HUES64 (cell line): Measurements from ENCODE around the gene EXOC8.

Source experiments
- H3K27ac ChIP-seq: 2 replicates; pipeline ENCODE4 v1.7.0; 2013; ENCODE audit warnings: low read depth, low read length, inconsistent platforms
- H3K27me3 ChIP-seq: 2 replicates; pipeline ENCODE4 v1.6.1; 2013; ENCODE audit warnings: mild to moderate bottlenecking, low read length; ENCODE audit not compliant: insufficient read depth
- H3K36me3 ChIP-seq: 2 replicates; pipeline ENCODE4 v1.6.1; 2013; ENCODE audit warnings: mild to moderate bottlenecking, low read length; ENCODE audit not compliant: insufficient read depth
- H3K4me1 ChIP-seq: 2 replicates; pipeline ENCODE4 v1.6.1; 2013; ENCODE audit warnings: mild to moderate bottlenecking, low read length, moderate library complexity; ENCODE audit not compliant: insufficient read depth
- H3K4me3 ChIP-seq: 2 replicates; pipeline ENCODE4 v1.5.1; 2013; ENCODE audit warnings: mild to moderate bottlenecking, low read length, moderate library complexity
- H3K9ac ChIP-seq: 2 replicates; pipeline ENCODE4 v1.6.1; 2013; ENCODE audit warnings: mild to moderate bottlenecking, low read depth, low read length
- H3K9me3 ChIP-seq: 2 replicates; pipeline ENCODE4 v1.6.1; 2013; ENCODE audit warnings: low read depth, low read length; ENCODE audit not compliant: insufficient read depth
- WGBS: fragments of 150-250, 120-280 bp; methylation state at CpG from one replicate; pipeline ENCODE4 v1.1.7; 2013; ENCODE audit warnings: missing lambda C conversion rate; 5-methylcytosine and 5-hydroxymethylcytosine counted together

The EXOC8 gene

GRCh38 chr1:231372501-231372900 is 34.8 kb upstream of the EXOC8 start:
- Histone ChIP-seq H3K9ac (no peak overlapping the region), H3K27ac (no peak overlapping the region), H3K4me3 (no peak overlapping the region), H3K4me1 (peaks cover 7% of the 10 kb centered on the region), H3K27me3 (no peaks in the 10 kb centered on the region), H3K36me3 (no peaks in the 10 kb centered on the region), H3K9me3 (no peaks in the 10 kb centered on the region)

- no peaks in the 10 kb centered on the region for H3K27me3 ChIP-seq
- no peaks in the 10 kb centered on the region for H3K4me1 ChIP-seq
- WGBS, result 90% methylated on average over 3 of the region's 3 CpGs
- H3K27ac ChIP-seq, result no peak overlapping the region
- no peak overlapping the region for H3K4me3 ChIP-seq
- no peak overlapping the region for H3K9ac ChIP-seq
- H3K36me3 ChIP-seq, result no peaks in the 10 kb centered on the region
- H3K9me3 ChIP-seq, result no peaks in the 10 kb centered on the region
Observed at GRCh38 chr1:231369282-231369681, 31.6 kb upstream of the EXOC8 start.

GRCh38 chr1:231364192-231364591 is 26.5 kb upstream of the EXOC8 start:
- Histone ChIP-seq H3K4me1 (no peaks in the 10 kb centered on the region), H3K27ac (no peak overlapping the region), H3K9me3 (no peaks in the 10 kb centered on the region), H3K27me3 (no peaks in the 10 kb centered on the region), H3K36me3 (no peaks in the 10 kb centered on the region), H3K9ac (no peak overlapping the region), H3K4me3 (no peak overlapping the region)
- WGBS, result over 99% methylated on average over 5 of the region's 5 CpGs

- no peak overlapping the region for H3K9ac ChIP-seq
- no peak overlapping the region for H3K4me3 ChIP-seq
- H3K9me3 ChIP-seq, result no peaks in the 10 kb centered on the region
- no peaks in the 10 kb centered on the region for H3K4me1 ChIP-seq
- no CpG with 5 or more reads among the region's 1 CpG for WGBS
- H3K27ac ChIP-seq, result no peak overlapping the region
- no peaks in the 10 kb centered on the region for H3K27me3 ChIP-seq
- H3K36me3 ChIP-seq, result no peaks in the 10 kb centered on the region
Observed at GRCh38 chr1:231363624-231364023, 26.0 kb upstream of the EXOC8 start.

- Histone ChIP-seq H3K27ac (no peak overlapping the region), H3K27me3 (no peaks in the 10 kb centered on the region), H3K9ac (no peak overlapping the region), H3K4me3 (no peak overlapping the region), H3K9me3 (no peaks in the 10 kb centered on the region), H3K36me3 (no peaks in the 10 kb centered on the region), H3K4me1 (no peaks in the 10 kb centered on the region)
- 100% methylated on average over 1 of the region's 1 CpG for WGBS
Observed at GRCh38 chr1:231362325-231362724, 24.7 kb upstream of the EXOC8 start.

- no peak overlapping the region for H3K4me3 ChIP-seq
- no peaks in the 10 kb centered on the region for H3K27me3 ChIP-seq
- no peaks in the 10 kb centered on the region for H3K4me1 ChIP-seq
- no peaks in the 10 kb centered on the region for H3K9me3 ChIP-seq
- no peak overlapping the region for H3K27ac ChIP-seq
- WGBS, result 96% methylated on average over 6 of the region's 6 CpGs
- peaks cover 3% of the 10 kb centered on the region; the same call in 1 of the 2 replicates for H3K36me3 ChIP-seq
- no peak overlapping the region for H3K9ac ChIP-seq
Observed at GRCh38 chr1:231359113-231359512, 21.5 kb upstream of the EXOC8 start.

DNA sequence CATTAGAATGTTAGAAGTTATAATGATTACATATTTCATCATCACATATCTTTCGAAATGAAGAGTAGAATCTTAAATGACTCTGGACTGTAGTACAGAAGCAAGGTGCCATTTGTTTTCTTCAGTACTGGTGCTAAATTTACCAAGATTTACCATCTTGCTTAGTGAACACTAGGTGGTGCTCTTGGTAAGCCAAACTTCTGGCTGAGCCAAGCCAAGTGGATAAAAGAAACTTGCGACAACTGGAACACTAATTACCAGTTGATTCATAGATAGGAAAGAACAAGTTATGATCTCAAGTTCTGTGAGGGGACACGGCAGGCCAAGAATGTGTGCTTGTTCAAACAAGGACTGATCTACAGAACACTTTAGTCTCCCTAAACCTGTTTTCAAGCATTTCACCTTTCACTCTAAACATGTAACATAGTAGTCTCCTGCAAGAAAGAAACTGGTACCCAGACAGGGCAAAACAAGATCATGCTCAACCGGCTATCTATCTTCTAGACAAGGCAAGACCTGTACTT is 20.2 kb upstream of the EXOC8 start:
- 60% methylated on average over 4 of the region's 4 CpGs for WGBS
- H3K27ac ChIP-seq, result no peak overlapping the region

GRCh38 chr1:231357187-231357772 is 19.6 kb upstream of the EXOC8 start:
- WGBS, result 92% methylated on average over 9 of the region's 10 CpGs

More for the DNA sequence above, 20.2 kb upstream of the EXOC8 start:
- peaks cover 14% of the 10 kb centered on the region for H3K36me3 ChIP-seq
- no peaks in the 10 kb centered on the region for H3K27me3 ChIP-seq
- no peaks in the 10 kb centered on the region for H3K9me3 ChIP-seq
- no peak overlapping the region for H3K4me3 ChIP-seq
- H3K9ac ChIP-seq, result no peak overlapping the region
- H3K4me1 ChIP-seq, result no peaks in the 10 kb centered on the region

DNA sequence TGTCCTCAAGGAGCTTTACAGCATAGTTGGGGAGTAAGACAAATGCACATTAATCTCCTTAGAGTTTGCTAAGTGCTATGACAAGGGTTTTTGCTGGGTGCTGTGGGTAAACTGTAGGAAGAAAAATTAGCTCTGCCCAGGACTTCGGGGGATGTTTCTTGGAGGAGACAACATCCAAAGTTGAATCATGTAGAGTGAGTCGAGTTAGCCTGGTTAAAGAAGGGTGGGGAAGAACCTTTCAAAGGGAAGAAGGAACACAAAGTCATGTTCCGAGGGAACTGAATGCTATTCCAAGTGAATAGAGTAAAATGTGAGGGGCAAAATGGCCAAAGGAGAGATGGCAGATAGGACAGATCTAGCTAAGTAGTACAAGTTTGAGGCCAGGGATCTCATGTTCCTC is 17.5 kb upstream of the EXOC8 start:
- H3K27ac ChIP-seq, result no peak overlapping the region
- H3K9me3 ChIP-seq, result no peaks in the 10 kb centered on the region
- H3K36me3 ChIP-seq, result peaks cover 41% of the 10 kb centered on the region
- no peaks in the 10 kb centered on the region for H3K4me1 ChIP-seq
- no peak overlapping the region for H3K4me3 ChIP-seq
- no peaks in the 10 kb centered on the region for H3K27me3 ChIP-seq
- H3K9ac ChIP-seq, result no peak overlapping the region
- 88% methylated on average over 3 of the region's 3 CpGs for WGBS

More at GRCh38 chr1:231357187-231357772, 19.6 kb upstream of the EXOC8 start:
- no peak overlapping the region for H3K9ac ChIP-seq
- peaks cover 20% of the 10 kb centered on the region for H3K36me3 ChIP-seq
- H3K4me1 ChIP-seq, result no peaks in the 10 kb centered on the region
- H3K27me3 ChIP-seq, result no peaks in the 10 kb centered on the region
- no peaks in the 10 kb centered on the region for H3K9me3 ChIP-seq
- H3K27ac ChIP-seq, result no peak overlapping the region
- no peak overlapping the region for H3K4me3 ChIP-seq

DNA sequence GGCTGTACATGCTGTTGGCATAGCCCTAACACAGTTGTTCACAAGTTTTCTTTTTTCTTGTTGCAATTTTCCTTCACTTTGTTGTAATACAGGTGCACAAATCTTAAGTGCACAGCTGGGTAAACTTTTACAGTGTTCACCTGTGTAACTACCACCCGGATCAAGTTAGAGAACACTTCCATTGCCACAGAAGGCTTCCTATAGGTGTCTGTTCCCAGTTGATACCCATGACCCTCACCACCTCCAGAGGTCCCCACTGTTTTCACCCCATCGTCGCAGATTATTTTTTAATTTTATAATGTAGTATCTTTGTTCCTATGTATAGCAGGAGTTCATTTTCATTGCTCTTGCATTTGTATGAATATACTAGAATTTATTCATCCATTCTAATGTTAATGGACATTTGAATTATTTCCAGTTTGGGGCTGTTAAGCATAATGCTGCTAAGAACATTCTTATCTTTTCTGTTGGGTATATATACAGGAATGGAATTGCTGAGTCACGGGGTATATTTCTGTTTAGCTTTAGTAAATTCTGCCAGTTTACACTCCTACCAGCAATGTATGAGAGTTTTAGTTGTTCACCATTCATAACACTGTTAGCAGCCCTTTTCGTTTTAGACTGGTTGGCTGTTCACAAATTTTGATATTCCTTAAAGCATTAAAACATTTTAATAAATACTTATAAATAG is 16.8 kb upstream of the EXOC8 start:
- no peaks in the 10 kb centered on the region for H3K9me3 ChIP-seq
- H3K9ac ChIP-seq, result no peak overlapping the region
- no peaks in the 10 kb centered on the region for H3K4me1 ChIP-seq
- no peak overlapping the region for H3K4me3 ChIP-seq
- WGBS, result 97% methylated on average over 2 of the region's 5 CpGs
- peaks cover 48% of the 10 kb centered on the region for H3K36me3 ChIP-seq
- no peaks in the 10 kb centered on the region for H3K27me3 ChIP-seq
- no peak overlapping the region for H3K27ac ChIP-seq

DNA sequence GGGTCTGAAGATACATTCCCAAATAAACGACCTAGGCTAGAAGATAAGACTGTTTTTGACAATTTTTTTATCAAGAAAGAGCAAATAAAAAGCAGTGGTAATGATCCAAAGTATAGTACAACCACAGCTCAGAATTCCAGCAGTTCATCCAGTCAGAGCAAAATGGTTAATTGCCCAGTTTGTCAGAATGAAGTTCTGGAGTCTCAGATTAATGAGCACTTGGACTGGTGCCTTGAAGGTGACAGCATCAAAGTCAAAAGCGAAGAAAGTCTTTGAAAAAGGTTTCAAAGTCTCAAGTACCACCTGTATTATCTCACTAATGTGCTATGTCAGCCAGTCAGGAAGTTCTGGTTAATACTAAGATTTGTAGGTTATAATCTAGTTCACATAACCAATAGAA is 15.4 kb upstream of the EXOC8 start:
- H3K27ac ChIP-seq, result no peak overlapping the region
- H3K27me3 ChIP-seq, result no peaks in the 10 kb centered on the region
- H3K9me3 ChIP-seq, result no peaks in the 10 kb centered on the region
- H3K9ac ChIP-seq, result no peak overlapping the region
- 100% methylated on average over 2 of the region's 2 CpGs for WGBS
- peaks cover 62% of the 10 kb centered on the region for H3K36me3 ChIP-seq
- no peaks in the 10 kb centered on the region for H3K4me1 ChIP-seq
- H3K4me3 ChIP-seq, result no peak overlapping the region
